Uterus (tissue), 2 donors: ENCODE results near the gene TREM1.

Experiments
- POLR2A ChIP-seq, 2 donors: fragments of 450-650 bp; IDR thresholded peaks; one replicate each; pipeline ENCODE4 v1.6.1; 2016; ENCODE audit warnings: antibody characterized with exemption in 2 of 2, mild to moderate bottlenecking in 1 of 2, moderate library complexity in 1 of 2
- TF ChIP-seq, protein P1 (sequence below), 4 experiments: fragments of 200-600 bp in 2 of 4; fragments of 450-650 bp in 2 of 4; sonication (generic) in 2 of 4; IDR thresholded peaks; one replicate each; pipeline ENCODE4 v1.5.1; 2016 to 2019; ENCODE audit warnings: antibody characterized with exemption in 4 of 4, mild to moderate bottlenecking in 2 of 4, moderate library complexity in 1 of 4

DNA sequence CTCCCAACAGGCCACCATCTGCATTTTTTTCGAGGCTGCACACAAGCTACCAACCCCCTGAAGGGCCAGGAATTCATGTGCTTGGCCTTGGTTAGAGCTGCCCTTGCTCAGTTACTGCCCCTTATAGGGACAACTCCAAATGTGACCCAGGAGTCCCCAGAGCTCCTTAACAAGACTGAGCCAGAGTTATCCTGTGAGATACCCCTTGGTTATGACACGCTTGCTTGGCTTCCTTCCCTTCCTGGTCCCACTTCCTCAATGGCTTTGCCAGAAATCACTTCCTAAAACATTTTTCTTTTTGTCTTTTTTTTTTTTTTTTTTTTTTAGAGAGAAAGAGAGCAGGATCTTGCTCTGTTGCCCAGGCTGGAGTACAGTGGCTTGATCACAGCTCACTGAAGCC lies 8.9 kb downstream of the TREM1 start:
- TF ChIP-seq, protein P1, sequence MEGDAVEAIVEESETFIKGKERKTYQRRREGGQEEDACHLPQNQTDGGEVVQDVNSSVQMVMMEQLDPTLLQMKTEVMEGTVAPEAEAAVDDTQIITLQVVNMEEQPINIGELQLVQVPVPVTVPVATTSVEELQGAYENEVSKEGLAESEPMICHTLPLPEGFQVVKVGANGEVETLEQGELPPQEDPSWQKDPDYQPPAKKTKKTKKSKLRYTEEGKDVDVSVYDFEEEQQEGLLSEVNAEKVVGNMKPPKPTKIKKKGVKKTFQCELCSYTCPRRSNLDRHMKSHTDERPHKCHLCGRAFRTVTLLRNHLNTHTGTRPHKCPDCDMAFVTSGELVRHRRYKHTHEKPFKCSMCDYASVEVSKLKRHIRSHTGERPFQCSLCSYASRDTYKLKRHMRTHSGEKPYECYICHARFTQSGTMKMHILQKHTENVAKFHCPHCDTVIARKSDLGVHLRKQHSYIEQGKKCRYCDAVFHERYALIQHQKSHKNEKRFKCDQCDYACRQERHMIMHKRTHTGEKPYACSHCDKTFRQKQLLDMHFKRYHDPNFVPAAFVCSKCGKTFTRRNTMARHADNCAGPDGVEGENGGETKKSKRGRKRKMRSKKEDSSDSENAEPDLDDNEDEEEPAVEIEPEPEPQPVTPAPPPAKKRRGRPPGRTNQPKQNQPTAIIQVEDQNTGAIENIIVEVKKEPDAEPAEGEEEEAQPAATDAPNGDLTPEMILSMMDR (IDR thresholded peaks at IDR 0.05) = no peak
- no peak for TF ChIP-seq POLR2A (IDR thresholded peaks at IDR 0.05)
